Measurements from ENCODE around the gene MT1A. TPM values are rescaled to one million over a fixed set of nuclear protein-coding genes. Genes with fewer than 3 reads are reported as not detected.
A peak's percentile ranks its signal among the peaks of the same experiment; 100 is the strongest.
"Not testable (repeated sequence)": the region's sequence is repeated elsewhere in the genome, so short reads cannot be mapped to it uniquely, and the experiment has no call there.

MT1A gene
- total RNA-seq, 1 experiment from 2014 or later = not detected

- H3K27ac Mint-ChIP-seq (ENCODE audit: unreplicated experiment) = no peak overlapping the region
Measured at GRCh38 chr16:56616608-56617211, 21.8 kb upstream of the MT1A start.

DNA sequence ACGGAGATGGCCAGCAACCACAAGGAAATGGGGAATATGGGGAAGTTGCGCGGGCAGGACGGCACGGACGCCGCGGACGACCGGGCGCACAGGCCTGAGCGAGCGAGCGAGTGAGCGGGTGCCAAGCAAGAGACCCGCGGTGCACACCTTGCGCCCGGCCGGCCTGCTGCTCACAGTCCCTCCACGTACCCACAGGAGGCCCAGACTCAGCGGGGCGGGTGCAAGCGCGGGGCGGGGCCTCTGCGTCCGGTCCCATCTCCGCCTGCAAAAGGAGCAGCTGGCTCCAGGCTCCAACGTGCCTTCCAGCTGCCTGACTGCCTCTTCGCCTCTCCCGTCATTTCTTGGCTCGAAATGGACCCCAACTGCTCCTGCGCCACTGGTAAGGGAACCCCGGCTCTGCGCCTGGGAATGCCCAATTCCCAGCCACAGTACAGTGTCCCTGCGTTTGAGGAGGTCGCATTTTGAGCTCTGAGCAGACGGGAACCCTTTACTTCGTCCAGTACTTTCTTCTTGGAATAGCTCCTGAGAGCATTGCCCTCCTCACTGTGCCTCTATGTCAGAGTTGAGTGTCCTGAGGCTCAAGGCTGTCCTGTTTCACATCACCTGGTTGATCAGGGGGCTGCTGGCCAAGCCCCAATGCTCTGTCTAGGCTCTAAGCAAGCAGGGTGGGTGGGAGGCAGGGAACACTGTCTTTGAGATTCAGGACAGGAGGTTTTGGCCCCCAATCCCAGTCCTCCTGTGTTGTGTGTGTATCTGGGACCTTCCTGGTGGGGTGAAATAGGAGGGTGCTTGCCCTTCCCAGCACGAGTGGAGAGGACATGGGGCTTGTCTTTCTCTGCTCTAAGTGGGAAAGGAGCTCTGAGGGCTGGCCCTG, 21.0 kb upstream of the MT1A start:
- intact Hi-C loops (cut with micrococcal nuclease; ENCODE audit: unreplicated experiment) = no loop called here
- no peak overlapping the region for H3K27ac Mint-ChIP-seq (ENCODE audit: unreplicated experiment)
- H3K9me3 Mint-ChIP-seq (ENCODE audit: low read depth, unreplicated experiment) = no peaks in the 10 kb centered on the region
- no peak for DNase-seq
- peaks cover 36% of the 10 kb centered on the region for H3K27me3 Mint-ChIP-seq (ENCODE audit: unreplicated experiment)
- TF ChIP-seq, protein P1, sequence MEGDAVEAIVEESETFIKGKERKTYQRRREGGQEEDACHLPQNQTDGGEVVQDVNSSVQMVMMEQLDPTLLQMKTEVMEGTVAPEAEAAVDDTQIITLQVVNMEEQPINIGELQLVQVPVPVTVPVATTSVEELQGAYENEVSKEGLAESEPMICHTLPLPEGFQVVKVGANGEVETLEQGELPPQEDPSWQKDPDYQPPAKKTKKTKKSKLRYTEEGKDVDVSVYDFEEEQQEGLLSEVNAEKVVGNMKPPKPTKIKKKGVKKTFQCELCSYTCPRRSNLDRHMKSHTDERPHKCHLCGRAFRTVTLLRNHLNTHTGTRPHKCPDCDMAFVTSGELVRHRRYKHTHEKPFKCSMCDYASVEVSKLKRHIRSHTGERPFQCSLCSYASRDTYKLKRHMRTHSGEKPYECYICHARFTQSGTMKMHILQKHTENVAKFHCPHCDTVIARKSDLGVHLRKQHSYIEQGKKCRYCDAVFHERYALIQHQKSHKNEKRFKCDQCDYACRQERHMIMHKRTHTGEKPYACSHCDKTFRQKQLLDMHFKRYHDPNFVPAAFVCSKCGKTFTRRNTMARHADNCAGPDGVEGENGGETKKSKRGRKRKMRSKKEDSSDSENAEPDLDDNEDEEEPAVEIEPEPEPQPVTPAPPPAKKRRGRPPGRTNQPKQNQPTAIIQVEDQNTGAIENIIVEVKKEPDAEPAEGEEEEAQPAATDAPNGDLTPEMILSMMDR (IDR thresholded peaks at IDR 0.05; ENCODE audit: unreplicated experiment) = no peak
- no TSS peak for BruUV-seq (replicated peaks)
- H3K4me3 Mint-ChIP-seq (ENCODE audit: low read depth, unreplicated experiment) = peak overlapping the region; percentile 50
- H3K36me3 Mint-ChIP-seq (ENCODE audit: insufficient read depth, unreplicated experiment) = no peaks in the 10 kb centered on the region
- CTCF ChIA-PET = interaction anchor here (1.0 to 1.1 kb wide), 2 partner anchors 17 to 36 kb away, joined by 4 read pairs; no protein-coding TSS in a partner anchor
- H3K4me1 Mint-ChIP-seq (ENCODE audit: low read depth, unreplicated experiment) = peaks cover 20% of the 10 kb centered on the region

More at GRCh38 chr16:56616608-56617211, 21.8 kb upstream of the MT1A start:
- H3K27me3 Mint-ChIP-seq (ENCODE audit: unreplicated experiment) = peaks cover 36% of the 10 kb centered on the region
- H3K4me1 Mint-ChIP-seq (ENCODE audit: low read depth, unreplicated experiment) = peaks cover 20% of the 10 kb centered on the region
- H3K36me3 Mint-ChIP-seq (ENCODE audit: insufficient read depth, unreplicated experiment) = no peaks in the 10 kb centered on the region
- intact Hi-C loops (cut with micrococcal nuclease; ENCODE audit: unreplicated experiment) = no loop called here
- no TSS peak for BruUV-seq (replicated peaks)
- H3K9me3 Mint-ChIP-seq (ENCODE audit: low read depth, unreplicated experiment) = no peaks in the 10 kb centered on the region
- no peak for DNase-seq
- TF ChIP-seq, protein P1 (IDR thresholded peaks at IDR 0.05; ENCODE audit: unreplicated experiment) = no peak
- CTCF ChIA-PET = interaction anchor here (0.7 kb wide), 1 partner anchor 182 kb away, joined by 3 read pairs; no protein-coding TSS in a partner anchor
- peak overlapping the region; percentile 50 for H3K4me3 Mint-ChIP-seq (ENCODE audit: low read depth, unreplicated experiment)

DNA sequence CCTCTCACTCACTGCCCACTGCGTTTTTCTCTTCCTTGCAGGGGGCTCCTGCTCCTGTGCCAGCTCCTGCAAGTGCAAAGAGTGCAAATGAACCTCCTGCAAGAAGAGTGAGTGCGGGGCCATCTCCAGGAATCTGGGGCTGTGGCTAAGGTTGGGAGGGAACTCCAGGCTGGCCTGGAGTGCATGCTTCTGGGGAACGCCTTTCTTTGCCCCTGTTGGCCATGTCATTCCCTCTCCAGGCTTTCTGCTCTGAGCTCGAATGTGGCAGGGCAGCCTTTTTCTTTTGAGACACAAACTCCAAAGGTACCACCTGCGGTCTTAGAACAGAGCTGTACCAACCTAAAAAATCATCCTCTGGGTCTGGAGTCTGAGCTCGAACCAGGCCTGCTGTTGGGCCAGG, 20.3 kb upstream of the MT1A start:
- CTCF ChIA-PET = interaction anchor here (1.0 to 1.1 kb wide), 2 partner anchors 18 to 35 kb away, joined by 4 read pairs; no protein-coding TSS in a partner anchor
- TF ChIP-seq, protein P1 (IDR thresholded peaks at IDR 0.05; ENCODE audit: unreplicated experiment) = no peak
- BruUV-seq (replicated peaks) = no TSS peak
- no peaks in the 10 kb centered on the region for H3K36me3 Mint-ChIP-seq (ENCODE audit: insufficient read depth, unreplicated experiment)
- no peaks in the 10 kb centered on the region for H3K9me3 Mint-ChIP-seq (ENCODE audit: low read depth, unreplicated experiment)
- intact Hi-C loops (cut with micrococcal nuclease; ENCODE audit: unreplicated experiment) = no loop called here
- H3K27ac Mint-ChIP-seq (ENCODE audit: unreplicated experiment) = no peak overlapping the region
- peaks cover 36% of the 10 kb centered on the region for H3K27me3 Mint-ChIP-seq (ENCODE audit: unreplicated experiment)
- DNase-seq = no peak
- peaks cover 20% of the 10 kb centered on the region for H3K4me1 Mint-ChIP-seq (ENCODE audit: low read depth, unreplicated experiment)
- no peak overlapping the region for H3K4me3 Mint-ChIP-seq (ENCODE audit: low read depth, unreplicated experiment)

- CTCF ChIA-PET = no interaction called here
- H3K4me1 Mint-ChIP-seq (ENCODE audit: low read depth, unreplicated experiment) = peaks cover 10% of the 10 kb centered on the region
- H3K27me3 Mint-ChIP-seq (ENCODE audit: unreplicated experiment) = peaks cover 50% of the 10 kb centered on the region
- H3K36me3 Mint-ChIP-seq (ENCODE audit: insufficient read depth, unreplicated experiment) = peaks cover 8% of the 10 kb centered on the region
- TF ChIP-seq, protein P1 (IDR thresholded peaks at IDR 0.05; ENCODE audit: unreplicated experiment) = no peak
- no peak overlapping the region for H3K27ac Mint-ChIP-seq (ENCODE audit: unreplicated experiment)
- H3K4me3 Mint-ChIP-seq (ENCODE audit: low read depth, unreplicated experiment) = no peak overlapping the region
- H3K9me3 Mint-ChIP-seq (ENCODE audit: low read depth, unreplicated experiment) = no peaks in the 10 kb centered on the region
- no peak for DNase-seq
- BruUV-seq (replicated peaks) = no TSS peak
- intact Hi-C loops (cut with micrococcal nuclease; ENCODE audit: unreplicated experiment) = no loop called here
Measured at GRCh38 chr16:56620339-56620897, 18.0 kb upstream of the MT1A start.

DNA sequence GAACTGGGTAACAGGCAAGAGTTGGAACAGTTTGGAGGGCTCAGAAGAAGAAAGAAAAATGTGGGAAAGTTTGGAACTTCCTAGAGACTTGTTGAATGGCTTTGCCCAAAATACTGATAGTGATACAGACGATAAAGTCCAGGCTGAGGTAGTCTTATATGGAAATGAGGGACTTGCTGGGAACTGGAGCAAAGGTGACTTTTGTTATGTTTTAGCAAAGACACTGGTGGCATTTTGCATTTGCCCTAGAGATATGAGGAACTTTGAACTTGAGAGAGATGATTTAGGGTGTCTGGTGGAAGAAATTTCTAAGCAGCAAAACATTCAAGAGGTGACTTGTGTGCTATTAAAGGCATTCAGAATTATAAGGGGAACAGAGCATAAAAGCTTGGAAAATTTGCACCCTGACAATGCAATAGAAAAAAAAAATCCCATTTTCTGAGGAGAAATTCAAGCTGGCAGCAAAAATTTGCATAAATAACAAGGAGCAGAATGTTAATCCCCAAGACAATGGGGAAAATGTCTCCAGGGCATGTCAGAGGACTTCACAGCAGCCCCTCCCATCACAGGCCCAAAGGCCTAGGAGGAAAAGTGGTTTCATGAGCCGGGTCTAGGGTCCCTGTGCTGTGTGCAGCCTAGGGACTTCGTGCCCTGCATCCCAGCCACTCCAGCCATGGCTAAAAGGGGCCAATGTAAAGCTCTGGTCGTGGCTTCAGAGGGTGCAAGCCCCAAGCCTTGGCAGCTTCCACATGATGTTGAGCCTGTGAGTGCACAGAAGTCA, 16.6 kb upstream of the MT1A start:
- H3K9me3 Mint-ChIP-seq (ENCODE audit: low read depth, unreplicated experiment); H3K36me3 Mint-ChIP-seq (ENCODE audit: insufficient read depth, unreplicated experiment); DNase-seq; H3K4me3 Mint-ChIP-seq (ENCODE audit: low read depth, unreplicated experiment); BruUV-seq (replicated peaks); H3K27ac Mint-ChIP-seq (ENCODE audit: unreplicated experiment); intact Hi-C loops (cut with micrococcal nuclease; ENCODE audit: unreplicated experiment): not testable (repeated sequence)
- Mint-ChIP-seq H3K27me3 (ENCODE audit: unreplicated experiment) (peaks cover 56% of the 10 kb centered on the region), H3K4me1 (ENCODE audit: low read depth, unreplicated experiment) (peaks cover 18% of the 10 kb centered on the region)
- CTCF ChIA-PET = interaction anchor here (0.7 kb wide), 1 partner anchor 1374 kb away, joined by 6 read pairs; no protein-coding TSS in a partner anchor

GRCh38 chr16:56623184-56623583, 15.3 kb upstream of the MT1A start:
- peaks cover 23% of the 10 kb centered on the region for H3K4me1 Mint-ChIP-seq (ENCODE audit: low read depth, unreplicated experiment)
- H3K9me3 Mint-ChIP-seq (ENCODE audit: low read depth, unreplicated experiment); intact Hi-C loops (cut with micrococcal nuclease; ENCODE audit: unreplicated experiment); BruUV-seq (replicated peaks); DNase-seq; H3K36me3 Mint-ChIP-seq (ENCODE audit: insufficient read depth, unreplicated experiment); H3K27ac Mint-ChIP-seq (ENCODE audit: unreplicated experiment); H3K4me3 Mint-ChIP-seq (ENCODE audit: low read depth, unreplicated experiment): not testable (repeated sequence)
- peaks cover 44% of the 10 kb centered on the region for H3K27me3 Mint-ChIP-seq (ENCODE audit: unreplicated experiment)
- CTCF ChIA-PET = interaction anchor here (0.5 kb wide), 1 partner anchor 287 kb away, joined by 4 read pairs; no protein-coding TSS in a partner anchor
